ENCODE results near the gene EYA2.

DNA sequence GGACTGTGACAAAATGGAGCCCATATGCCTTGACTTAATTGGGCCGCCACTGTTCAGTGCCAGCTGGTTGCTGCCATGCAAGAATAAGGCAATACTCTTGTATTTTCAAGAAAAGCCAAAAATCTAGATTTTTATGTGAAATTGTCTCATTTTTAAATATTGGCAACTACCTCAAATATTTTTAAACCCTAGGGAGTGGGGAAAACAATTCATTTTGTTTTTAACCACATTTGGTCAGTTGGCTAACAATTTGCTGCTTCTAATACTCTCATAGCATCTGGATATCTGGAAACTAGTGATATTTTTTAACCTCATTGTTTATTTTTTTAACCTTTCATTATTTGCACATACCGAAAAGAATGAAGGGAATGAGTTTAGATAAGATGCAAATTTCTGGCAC is 91.0 kb downstream of the EYA2 start:
- TF ChIP-seq, protein P1, sequence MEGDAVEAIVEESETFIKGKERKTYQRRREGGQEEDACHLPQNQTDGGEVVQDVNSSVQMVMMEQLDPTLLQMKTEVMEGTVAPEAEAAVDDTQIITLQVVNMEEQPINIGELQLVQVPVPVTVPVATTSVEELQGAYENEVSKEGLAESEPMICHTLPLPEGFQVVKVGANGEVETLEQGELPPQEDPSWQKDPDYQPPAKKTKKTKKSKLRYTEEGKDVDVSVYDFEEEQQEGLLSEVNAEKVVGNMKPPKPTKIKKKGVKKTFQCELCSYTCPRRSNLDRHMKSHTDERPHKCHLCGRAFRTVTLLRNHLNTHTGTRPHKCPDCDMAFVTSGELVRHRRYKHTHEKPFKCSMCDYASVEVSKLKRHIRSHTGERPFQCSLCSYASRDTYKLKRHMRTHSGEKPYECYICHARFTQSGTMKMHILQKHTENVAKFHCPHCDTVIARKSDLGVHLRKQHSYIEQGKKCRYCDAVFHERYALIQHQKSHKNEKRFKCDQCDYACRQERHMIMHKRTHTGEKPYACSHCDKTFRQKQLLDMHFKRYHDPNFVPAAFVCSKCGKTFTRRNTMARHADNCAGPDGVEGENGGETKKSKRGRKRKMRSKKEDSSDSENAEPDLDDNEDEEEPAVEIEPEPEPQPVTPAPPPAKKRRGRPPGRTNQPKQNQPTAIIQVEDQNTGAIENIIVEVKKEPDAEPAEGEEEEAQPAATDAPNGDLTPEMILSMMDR (IDR thresholded peaks at IDR 0.05; ENCODE audit: low read depth, low read length), result no peak
- TF ChIP-seq POLR2A (IDR thresholded peaks at IDR 0.05; ENCODE audit: extremely low read depth, insufficient read length) (no peak), MYC (IDR thresholded peaks at IDR 0.05; ENCODE audit: low read depth, low read length) (no peak)
- TF ChIP-seq, protein P2, sequence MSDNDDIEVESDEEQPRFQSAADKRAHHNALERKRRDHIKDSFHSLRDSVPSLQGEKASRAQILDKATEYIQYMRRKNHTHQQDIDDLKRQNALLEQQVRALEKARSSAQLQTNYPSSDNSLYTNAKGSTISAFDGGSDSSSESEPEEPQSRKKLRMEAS (IDR thresholded peaks at IDR 0.05; ENCODE audit: low read depth, low read length), result no peak

Measured in NB4 (cell line).